IMR-90 (cell line): ENCODE data around the gene SLC43A2. TPM values are rescaled to one million over a fixed set of nuclear protein-coding genes. Genes with fewer than 3 reads are reported as not detected.

Source experiments
- ATAC-seq: fragments of 200-7000 bp; cut with Tn5 transposase; 2 replicates; pipeline ENCODE4 v1.9.1; 2020; ENCODE audit warnings: low read depth, mild to moderate bottlenecking, moderate library complexity
- BruUV-seq: library from RNA; stranded (reverse); fragments of 400-500 nt; replicated peaks from 2 replicates; lab custom pipeline; 2021; lab: Mats Ljungman, UMichigan
- CTCF ChIA-PET: fragments of 300-600 bp; formaldehyde crosslinking; extraction: SDS; loops from one replicate; lab custom pipeline; 2021; ENCODE audit warnings: antibody characterized with exemption; lab: Yijun Ruan, JAX
- POLR2A ChIA-PET: fragments of 300-600 bp; sonication (Branson Sonifier 250); formaldehyde crosslinking; loops from one replicate; lab custom pipeline; 2022; ENCODE audit warnings: antibody characterized with exemption; ENCODE audit not compliant: unreplicated experiment; lab: Charles Lee
- DNase-seq: peaks from one replicate; pipeline ENCODE4 v3.0.0; 2013
- H2AFZ ChIP-seq: replicated peaks from 2 replicates; pipeline ENCODE3; 2013; ENCODE audit warnings: low read length, mild to moderate bottlenecking; ENCODE audit not compliant: poor library complexity
- H2AK5ac ChIP-seq: 2 replicates; pipeline ENCODE4 v1.6.1; 2013; ENCODE audit warnings: low read depth, low read length, inconsistent platforms
- H2AK9ac ChIP-seq: replicated peaks from 2 replicates; pipeline ENCODE3; 2013; ENCODE audit warnings: mild to moderate bottlenecking, low read depth, low read length, moderate library complexity; ENCODE audit not compliant: poor library complexity
- H2BK120ac ChIP-seq: 2 replicates; pipeline ENCODE4 v1.6.1; 2013; ENCODE audit warnings: low read depth, low read length, inconsistent platforms
- H2BK15ac ChIP-seq: 3 replicates; pipeline ENCODE4 v1.6.1; 2013; ENCODE audit warnings: low read depth, low read length, inconsistent platforms
- H2BK20ac ChIP-seq: 2 replicates; pipeline ENCODE4 v1.6.1; 2013; ENCODE audit warnings: low read depth, mild to moderate bottlenecking, inconsistent platforms, low read length, moderate library complexity
- H2BK5ac ChIP-seq: 2 replicates; pipeline ENCODE4 v1.6.1; 2013; ENCODE audit warnings: mild to moderate bottlenecking, low read depth, low read length, inconsistent platforms; ENCODE audit not compliant: poor library complexity, severe bottlenecking
- H3K14ac ChIP-seq: replicated peaks from 2 replicates; pipeline ENCODE4 v1.6.1; 2013; ENCODE audit warnings: low read depth, low read length, inconsistent platforms
- H3K18ac ChIP-seq: 2 replicates; pipeline ENCODE4 v1.6.1; 2013; ENCODE audit warnings: low read depth, low read length, control low read depth
- H3K23ac ChIP-seq: 2 replicates; pipeline ENCODE4 v1.6.1; 2013; ENCODE audit warnings: low read depth, low read length, inconsistent platforms
- H3K27ac ChIP-seq: 2 replicates; pipeline ENCODE4 v1.5.1; 2013; ENCODE audit warnings: mild to moderate bottlenecking, control low read depth, low read length; ENCODE audit not compliant: insufficient read depth
- H3K27me3 ChIP-seq: 2 replicates; pipeline ENCODE4 v1.6.1; 2013; ENCODE audit warnings: low read length; ENCODE audit not compliant: control insufficient read depth, insufficient read depth
- H3K36me3 ChIP-seq: 2 replicates; pipeline ENCODE4 v1.6.1; 2013; ENCODE audit warnings: low read length, mixed read lengths; ENCODE audit not compliant: control insufficient read depth, insufficient read depth
- H3K4ac ChIP-seq: 2 replicates; pipeline ENCODE4 v1.6.1; 2013; ENCODE audit warnings: low read depth, low read length, inconsistent platforms
- H3K4me1 ChIP-seq: 2 replicates; pipeline ENCODE4 v1.6.1; 2013; ENCODE audit warnings: low read length, mixed read lengths; ENCODE audit not compliant: control insufficient read depth, insufficient read depth
- H3K4me2 ChIP-seq: 2 replicates; pipeline ENCODE4 v1.6.1; 2013; ENCODE audit warnings: low read depth, mild to moderate bottlenecking, control low read depth, low read length, moderate library complexity
- H3K4me3 ChIP-seq: 2 replicates; pipeline ENCODE4 v1.5.1; 2013; ENCODE audit warnings: low read depth, mild to moderate bottlenecking, control low read depth, low read length, moderate library complexity; ENCODE audit not compliant: insufficient read depth
- H3K56ac ChIP-seq: 2 replicates; pipeline ENCODE4 v1.6.1; 2013; ENCODE audit warnings: low read length, inconsistent platforms; ENCODE audit not compliant: insufficient read depth; ENCODE audit errors: extremely low read depth
- H3K79me1 ChIP-seq, 2 experiments: 2 replicates each; pipeline ENCODE4 v1.6.1; 2013; ENCODE audit warnings: low read length in 2 of 2, inconsistent platforms in 1 of 2, low read depth in 1 of 2
- H3K9ac ChIP-seq: 2 replicates; pipeline ENCODE4 v1.6.1; 2013; ENCODE audit warnings: low read depth, low read length, control low read depth
- H3K9me1 ChIP-seq: 2 replicates; pipeline ENCODE4 v1.6.1; 2013; ENCODE audit warnings: low read length, inconsistent platforms; ENCODE audit not compliant: insufficient read depth
- H3K9me3 ChIP-seq: 2 replicates; pipeline ENCODE4 v1.6.1; 2013; ENCODE audit warnings: low read length; ENCODE audit not compliant: control insufficient read depth, insufficient read depth
- H4K20me1 ChIP-seq: 2 replicates; pipeline ENCODE4 v1.6.1; 2013; ENCODE audit warnings: low read length, inconsistent platforms; ENCODE audit not compliant: insufficient read depth
- H4K5ac ChIP-seq: 2 replicates; pipeline ENCODE4 v1.6.1; 2013; ENCODE audit warnings: mild to moderate bottlenecking, low read depth, low read length, control low read depth
- H4K8ac ChIP-seq, 2 experiments: 2 replicates each; pipeline ENCODE4 v1.6.1; 2013; ENCODE audit warnings: low read depth in 2 of 2, low read length in 2 of 2, control low read depth in 1 of 2, inconsistent platforms in 1 of 2
- H4K91ac ChIP-seq: 2 replicates; pipeline ENCODE4 v1.6.1; 2013; ENCODE audit warnings: low read depth, low read length, inconsistent platforms; ENCODE audit not compliant: insufficient read depth
- CEBPB ChIP-seq: IDR thresholded peaks from 2 replicates; pipeline ENCODE4 v1.6.1; 2012; ENCODE audit warnings: low read depth, low read length, improper control_type of control experiment
- FOS ChIP-seq: fragments of 150-350 bp; IDR thresholded peaks from 2 replicates; pipeline ENCODE4 v1.6.1; 2016; ENCODE audit warnings: low read depth, low read length
- RCOR1 ChIP-seq: IDR thresholded peaks from 2 replicates; pipeline ENCODE4 v1.6.1; 2012; ENCODE audit warnings: mild to moderate bottlenecking, low read length, improper control_type of control experiment; ENCODE audit not compliant: insufficient replicate concordance
- WGBS, 2 experiments: methylation state at CpG; one replicate each; pipeline versions ENCODE4 v1.1.5 to v1.1.7; 2013; ENCODE audit warnings: missing lambda C conversion rate in 2 of 2; ENCODE audit not compliant: insufficient read length in 1 of 2; ENCODE audit errors: extremely low coverage in 2 of 2; 5-methylcytosine and 5-hydroxymethylcytosine counted together
- dilution Hi-C: fragments of 300-500 bp; cut with HindIII; formaldehyde crosslinking; loops from one replicate; pipeline ENCODE4 v1.14.3; 2018; ENCODE audit warnings: low sequenced_read_pairs; ENCODE audit not compliant: unreplicated experiment
- in situ Hi-C: fragments of 300-500 bp; cut with MboI; formaldehyde crosslinking; loops from 3 replicates; pipeline ENCODE4 v1.14.3; 2019; ENCODE audit warnings: low sequenced_read_pairs, inconsistent platforms, mixed read lengths
- intact Hi-C: fragments of 100-400 bp; cut with micrococcal nuclease; formaldehyde crosslinking; loops from 2 replicates; pipeline ENCODE4 v1.10.0; 2022
- polyA plus RNA-seq, 3 experiments: library from polyadenylated mRNA; depleted of rRNA; stranded (reverse); fragments of >200 nt; gene quantifications; 2 replicates each; pipeline ENCODE4 v1.2.3, GENCODE V29; 2012; ENCODE audit warnings: low replicate concordance in 1 of 3
- total RNA-seq: library from RNA; depleted of rRNA; stranded (reverse); fragments of >200 nt; gene quantifications from 2 replicates; pipeline ENCODE4 v1.2.3, GENCODE V29; 2012

Gene SLC43A2
- total and polyA plus RNA-seq, 2 of the 4 experiments (the other 2 are of a cell fraction): 3.8 to 9.0 TPM

GRCh38 chr17:1604831-1605528 is 23.7 kb downstream of the SLC43A2 start:
- H2AK9ac ChIP-seq: no peak overlapping the region
- in situ Hi-C loops (no loop called here), intact Hi-C loops (no loop called here), dilution Hi-C loops (no loop called here)
- no peak for ATAC-seq
- H2AFZ ChIP-seq: no peak overlapping the region
- no peak overlapping the region for H3K18ac ChIP-seq
- no peak overlapping the region for H2BK120ac ChIP-seq
- H4K5ac ChIP-seq: no peak overlapping the region
- H3K9me3 ChIP-seq: peaks cover 8% of the 10 kb centered on the region; the same call in 1 of the 2 replicates
- no peak for DNase-seq
- H3K9me1 ChIP-seq: no peaks in the 10 kb centered on the region; the same call in 1 of the 2 replicates
- H3K23ac ChIP-seq: no peak overlapping the region
- H3K4me2 ChIP-seq: no peak overlapping the region
- no peak overlapping the region for H2BK20ac ChIP-seq
- H3K4ac ChIP-seq: no peak overlapping the region
- H3K4me3 ChIP-seq: no peak overlapping the region
- H3K27ac ChIP-seq: no peak overlapping the region
- ChIA-PET CTCF (no interaction called here), POLR2A (no interaction called here)
- no peaks in the 10 kb centered on the region; the same call in 1 of the 2 replicates for H4K20me1 ChIP-seq
- no peak overlapping the region for H2AK5ac ChIP-seq
- no peaks in the 10 kb centered on the region for H3K36me3 ChIP-seq
- no peak overlapping the region for H3K14ac ChIP-seq
- H3K27me3 ChIP-seq: no peaks in the 10 kb centered on the region
- H3K56ac ChIP-seq: no peak overlapping the region
- no peak overlapping the region for H2BK15ac ChIP-seq
- no TSS peak for BruUV-seq
- 66% methylated on average over 15 of the region's 35 CpGs; no CpG with 5 or more reads in 1 of the 2 experiments for WGBS, 2 experiments
- TF ChIP-seq FOS (no peak), RCOR1 (no peak), CEBPB (no peak)
- H3K79me1 ChIP-seq: no peaks in the 10 kb centered on the region
- H4K91ac ChIP-seq: no peak overlapping the region
- H4K8ac ChIP-seq: no peak overlapping the region
- H3K4me1 ChIP-seq: peaks cover 6% of the 10 kb centered on the region; the same call in 1 of the 2 replicates
- no peak overlapping the region for H2BK5ac ChIP-seq
- no peak overlapping the region for H3K9ac ChIP-seq
